SU-DHL-6 (cell line): ENCODE measurements around the gene NECAB2.

Experiments
- EZH2phosphoT487 ChIP-seq: fragments of 200-600 bp; sonication (generic), shearing (Covaris generic); conservative IDR thresholded peaks from 2 replicates; pipeline ENCODE4 v1.6.1; 2018; ENCODE audit warnings: mild to moderate bottlenecking, antibody characterized with exemption, low read length, moderate library complexity, mixed read lengths
- TF ChIP-seq, protein P1 (sequence below): fragments of 200-600 bp; sonication (generic); IDR thresholded peaks from one replicate; pipeline ENCODE4 v1.5.1; 2017; ENCODE audit warnings: antibody characterized with exemption, mild to moderate bottlenecking, low read length, moderate library complexity; ENCODE audit not compliant: insufficient read depth, poor library complexity, severe bottlenecking

DNA sequence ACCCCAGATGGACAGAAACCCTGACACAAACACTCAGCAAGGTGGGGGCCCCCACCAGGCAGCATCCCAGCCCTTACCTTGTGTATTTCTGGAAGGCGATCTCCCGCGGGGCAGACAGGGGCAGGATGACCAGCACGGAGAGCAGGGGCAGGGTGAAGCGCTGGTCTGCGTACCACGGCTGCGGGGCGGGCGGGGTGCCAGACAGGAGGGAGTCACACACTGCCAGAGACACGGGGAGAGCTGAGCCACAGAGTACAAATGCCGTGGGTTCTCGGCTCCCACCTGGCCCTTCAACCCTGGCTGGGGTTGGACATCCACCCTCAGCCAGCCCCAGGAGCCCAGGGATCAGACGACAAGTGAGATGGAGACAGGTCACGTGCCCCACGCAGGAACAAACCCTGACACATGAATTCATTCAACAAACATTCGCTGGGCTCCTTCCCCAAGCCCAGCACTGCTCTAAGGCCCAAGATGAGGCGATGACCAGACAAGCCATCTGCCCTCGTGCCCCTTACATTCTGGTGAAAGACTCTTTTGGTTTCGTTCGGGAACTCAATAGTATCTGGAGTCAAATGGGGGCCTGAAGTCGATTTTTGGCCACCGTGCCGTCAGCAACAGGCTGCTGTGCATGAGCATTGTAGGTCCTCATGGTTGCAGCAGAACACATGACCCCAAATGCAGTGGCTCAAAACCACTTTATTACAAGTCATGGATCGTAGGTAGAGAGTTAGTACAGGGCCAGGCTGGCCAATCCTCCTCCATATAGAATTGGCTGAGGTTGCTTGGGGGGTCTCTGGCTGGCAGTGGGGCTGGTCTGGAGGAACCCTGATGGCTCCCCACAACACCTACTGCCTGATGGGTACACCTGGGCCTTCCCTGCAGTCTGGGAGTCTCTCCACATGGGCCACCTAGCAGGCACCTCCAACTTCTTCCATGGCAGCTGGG, 65.5 kb downstream of the NECAB2 start:
- TF ChIP-seq, protein P1, sequence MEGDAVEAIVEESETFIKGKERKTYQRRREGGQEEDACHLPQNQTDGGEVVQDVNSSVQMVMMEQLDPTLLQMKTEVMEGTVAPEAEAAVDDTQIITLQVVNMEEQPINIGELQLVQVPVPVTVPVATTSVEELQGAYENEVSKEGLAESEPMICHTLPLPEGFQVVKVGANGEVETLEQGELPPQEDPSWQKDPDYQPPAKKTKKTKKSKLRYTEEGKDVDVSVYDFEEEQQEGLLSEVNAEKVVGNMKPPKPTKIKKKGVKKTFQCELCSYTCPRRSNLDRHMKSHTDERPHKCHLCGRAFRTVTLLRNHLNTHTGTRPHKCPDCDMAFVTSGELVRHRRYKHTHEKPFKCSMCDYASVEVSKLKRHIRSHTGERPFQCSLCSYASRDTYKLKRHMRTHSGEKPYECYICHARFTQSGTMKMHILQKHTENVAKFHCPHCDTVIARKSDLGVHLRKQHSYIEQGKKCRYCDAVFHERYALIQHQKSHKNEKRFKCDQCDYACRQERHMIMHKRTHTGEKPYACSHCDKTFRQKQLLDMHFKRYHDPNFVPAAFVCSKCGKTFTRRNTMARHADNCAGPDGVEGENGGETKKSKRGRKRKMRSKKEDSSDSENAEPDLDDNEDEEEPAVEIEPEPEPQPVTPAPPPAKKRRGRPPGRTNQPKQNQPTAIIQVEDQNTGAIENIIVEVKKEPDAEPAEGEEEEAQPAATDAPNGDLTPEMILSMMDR: no peak
- TF ChIP-seq EZH2phosphoT487: no peak
